HG02884 (cell line): ENCODE data around the gene CRADD.
"Not testable (repeated sequence)": the region's sequence is repeated elsewhere in the genome, so short reads cannot be mapped to it uniquely, and the experiment has no call there.

Experiments used
- ATAC-seq: cut with Tn5 transposase; IDR thresholded peaks from one replicate; pipeline ENCODE4 v1.9.1; 2021; ENCODE audit warnings: mild to moderate bottlenecking, moderate library complexity; ENCODE audit not compliant: unreplicated experiment

Gene CRADD

DNA sequence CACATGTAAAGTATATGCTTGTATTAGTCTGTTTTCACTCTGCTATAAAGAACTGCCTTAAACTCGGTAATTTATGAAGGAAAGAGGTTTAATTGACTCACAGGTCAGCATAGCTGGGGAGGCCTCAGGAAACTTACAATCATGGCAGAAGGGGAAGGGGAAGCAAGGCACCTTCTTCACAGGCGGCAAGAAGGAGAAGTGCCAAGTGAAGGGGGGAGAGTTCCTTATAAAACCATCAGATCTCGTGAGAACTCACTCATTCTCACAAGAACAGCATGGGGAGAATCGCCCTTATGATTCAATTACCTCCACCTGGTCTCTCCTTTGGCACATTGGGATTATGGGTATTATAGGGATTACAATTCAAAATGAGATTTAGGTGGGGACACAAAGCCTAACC, 241.7 kb downstream of the CRADD start:
- no peak for ATAC-seq

DNA sequence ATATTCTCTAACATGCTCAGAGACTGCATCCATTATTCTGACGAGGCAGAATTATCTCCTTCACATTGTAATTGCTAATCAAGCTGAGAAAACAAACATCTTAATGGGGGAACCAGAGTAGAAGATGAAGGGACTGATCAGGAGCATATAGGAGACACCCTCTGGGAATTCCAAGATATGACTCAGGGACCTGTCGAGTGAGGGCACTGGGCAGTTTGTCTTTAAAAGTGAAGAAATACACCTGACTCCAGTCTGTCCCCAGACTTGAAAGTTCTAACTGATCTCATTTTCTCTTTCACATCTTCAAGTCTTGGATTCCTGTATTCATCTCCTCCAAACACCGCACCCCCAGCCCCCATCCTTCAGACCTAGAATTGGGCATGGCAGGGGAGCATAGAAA, 244.3 kb downstream of the CRADD start:
- ATAC-seq, result no peak

DNA sequence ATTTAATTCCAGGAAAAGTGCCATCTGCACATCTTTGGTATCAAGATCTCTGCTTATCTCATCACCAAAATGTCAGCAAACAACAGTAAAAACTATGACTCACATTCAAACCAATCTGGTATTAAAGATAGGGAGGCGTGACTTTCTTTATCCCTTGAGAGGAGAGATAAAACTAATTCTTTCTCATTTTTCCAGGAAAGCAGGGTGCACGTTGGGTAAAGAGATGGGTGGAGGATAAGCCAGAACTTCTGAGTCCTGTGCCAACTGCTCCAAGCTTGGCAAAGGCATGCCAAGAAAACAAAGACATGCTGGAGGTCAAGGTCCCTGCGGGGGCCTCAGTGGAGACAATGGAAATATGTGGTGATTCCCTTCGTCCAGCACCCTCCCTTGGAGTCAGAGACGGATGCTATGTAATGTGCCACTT, 245.4 kb downstream of the CRADD start:
- ATAC-seq, result no peak

DNA sequence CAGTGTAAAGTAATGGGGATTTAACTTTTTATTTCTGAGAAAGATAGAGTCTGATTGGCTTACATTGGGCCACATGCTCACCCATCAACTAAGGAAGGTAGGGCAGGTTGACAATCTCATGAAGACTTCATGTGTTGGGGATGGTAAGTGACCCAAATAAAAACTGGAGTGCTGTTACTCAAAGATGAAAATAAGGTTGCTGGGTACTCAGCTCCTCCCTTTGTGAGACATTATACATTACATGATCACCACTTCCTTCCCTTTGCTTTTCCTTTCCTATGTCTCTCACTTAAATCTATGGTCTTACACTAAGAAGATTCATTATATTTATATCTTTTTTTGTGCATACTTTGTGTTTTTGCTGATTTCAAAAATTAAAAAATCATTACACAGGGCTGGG, 247.2 kb downstream of the CRADD start:
- no peak for ATAC-seq

DNA sequence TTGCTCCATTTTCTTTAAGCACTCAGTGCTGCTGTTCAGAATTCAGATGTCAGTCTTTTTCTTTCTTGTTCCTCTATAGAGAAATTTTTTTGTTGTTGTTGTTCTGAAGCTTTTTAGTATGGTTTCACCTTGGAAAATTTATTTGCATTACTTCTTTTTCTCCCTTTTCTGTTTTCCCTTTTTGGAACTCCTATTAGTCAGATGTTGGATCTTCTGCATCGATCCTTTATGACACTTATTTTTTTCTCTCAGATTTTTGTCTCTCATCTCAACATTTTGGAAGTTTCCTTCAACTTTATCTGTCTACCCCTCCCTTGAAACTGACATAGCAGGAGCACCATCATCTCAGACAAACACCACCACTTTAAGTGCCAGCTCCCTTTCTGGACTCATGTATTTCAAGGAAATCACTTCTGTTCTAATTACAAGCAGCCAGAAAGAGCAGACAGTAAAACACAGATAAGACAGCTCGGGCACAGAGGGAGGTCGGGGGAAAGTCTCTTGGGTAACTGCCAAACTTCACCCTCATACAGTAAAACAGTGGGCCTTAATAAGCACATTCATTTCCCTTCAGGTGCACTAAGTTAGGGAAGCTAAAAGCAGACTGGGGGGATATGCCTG, 248.5 kb downstream of the CRADD start:
- no peak for ATAC-seq

DNA sequence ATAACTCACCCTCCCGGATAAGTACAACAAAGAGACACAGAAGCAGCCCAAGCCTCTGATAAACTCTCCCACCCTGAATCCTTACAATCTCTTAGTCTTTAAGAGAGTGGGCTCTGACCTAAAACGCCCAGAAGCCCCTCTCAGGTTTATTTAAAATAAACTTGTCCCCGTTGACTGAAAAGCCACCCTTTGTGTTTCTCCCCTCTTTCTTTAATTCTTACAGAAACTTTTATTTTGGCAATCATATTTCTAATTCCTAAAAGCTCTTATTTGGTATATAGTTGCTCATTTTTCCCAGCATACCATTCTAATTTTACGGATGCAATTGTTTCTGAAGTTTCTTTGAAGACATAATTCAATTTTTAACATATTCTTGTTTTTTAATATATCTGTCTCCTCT, 249.1 kb downstream of the CRADD start:
- no peak for ATAC-seq

DNA sequence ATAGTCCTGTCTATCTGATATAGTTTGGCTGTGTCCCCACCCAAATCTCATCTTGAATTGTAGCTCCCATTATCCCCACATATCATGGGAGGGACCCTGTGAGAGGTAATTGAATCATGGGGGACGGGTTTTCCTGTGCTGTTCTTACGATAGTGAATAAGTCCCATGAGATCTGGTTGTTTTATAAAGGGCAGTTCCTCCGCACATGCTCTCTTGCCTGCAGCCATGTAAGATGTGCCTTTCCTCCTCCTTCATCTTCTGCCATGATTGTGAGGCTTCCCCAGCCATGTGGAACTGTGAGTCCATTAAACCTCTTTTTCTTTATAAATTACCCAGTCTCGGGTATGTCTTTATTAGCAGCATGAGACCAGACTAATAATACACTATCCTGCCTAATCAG, 251.9 kb downstream of the CRADD start:
- not testable (repeated sequence) for ATAC-seq

DNA sequence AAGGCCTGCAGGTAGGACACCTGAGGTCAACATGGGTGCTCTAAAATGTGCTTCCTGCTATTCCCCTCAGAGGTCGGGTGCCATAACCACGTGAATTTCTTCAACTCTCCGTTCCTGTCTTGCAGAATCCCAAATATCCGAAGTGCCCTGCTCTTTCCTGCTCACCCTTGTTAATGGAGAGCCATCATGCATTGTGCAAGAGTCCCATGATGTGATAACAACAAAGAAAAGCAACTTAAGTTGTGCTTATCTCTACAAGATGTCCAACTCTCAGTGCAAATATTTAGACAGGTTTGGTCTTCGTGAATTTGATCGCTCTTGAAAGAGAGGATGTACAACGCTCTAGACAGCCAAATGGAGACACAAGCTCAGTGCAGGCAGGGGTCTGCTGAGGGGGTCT, 260.6 kb downstream of the CRADD start:
- ATAC-seq, result no peak

DNA sequence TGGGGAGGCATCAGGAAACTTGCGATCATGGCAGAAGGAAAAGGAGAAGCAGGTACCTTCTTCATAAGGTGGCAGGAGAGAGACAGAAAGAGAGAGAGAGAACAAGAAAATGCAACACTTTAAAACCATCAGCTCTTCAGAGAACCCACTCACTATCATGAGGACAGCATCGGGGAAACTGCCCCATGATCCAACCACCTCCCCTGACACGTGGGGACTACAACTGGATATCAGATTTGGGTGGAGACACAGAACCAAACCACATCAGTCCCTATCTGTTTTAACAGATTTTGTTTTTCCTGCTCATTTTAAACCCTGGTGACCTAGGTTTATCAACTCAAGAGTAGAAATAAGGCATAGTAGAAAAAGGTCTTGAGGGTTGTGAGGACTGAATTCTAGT, 261.1 kb downstream of the CRADD start:
- no peak for ATAC-seq

DNA sequence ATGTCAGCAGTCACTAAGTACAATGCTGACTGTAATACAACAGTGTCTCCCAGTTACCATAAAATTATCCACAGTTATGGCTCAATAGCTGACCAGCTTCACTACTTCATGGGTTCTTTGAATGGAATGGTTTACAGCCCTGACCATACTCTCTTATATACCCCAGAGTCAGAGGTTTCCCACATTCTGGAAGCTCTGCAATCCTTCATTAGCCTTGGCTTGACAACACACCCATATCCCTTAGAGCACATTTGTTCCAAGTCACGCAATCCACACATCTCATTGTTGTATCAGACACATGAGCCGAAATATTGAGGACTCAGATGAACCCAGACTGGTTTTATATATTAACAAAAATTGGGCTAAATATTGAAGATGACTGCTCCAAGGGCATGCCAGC, 261.8 kb downstream of the CRADD start:
- ATAC-seq, result no peak

DNA sequence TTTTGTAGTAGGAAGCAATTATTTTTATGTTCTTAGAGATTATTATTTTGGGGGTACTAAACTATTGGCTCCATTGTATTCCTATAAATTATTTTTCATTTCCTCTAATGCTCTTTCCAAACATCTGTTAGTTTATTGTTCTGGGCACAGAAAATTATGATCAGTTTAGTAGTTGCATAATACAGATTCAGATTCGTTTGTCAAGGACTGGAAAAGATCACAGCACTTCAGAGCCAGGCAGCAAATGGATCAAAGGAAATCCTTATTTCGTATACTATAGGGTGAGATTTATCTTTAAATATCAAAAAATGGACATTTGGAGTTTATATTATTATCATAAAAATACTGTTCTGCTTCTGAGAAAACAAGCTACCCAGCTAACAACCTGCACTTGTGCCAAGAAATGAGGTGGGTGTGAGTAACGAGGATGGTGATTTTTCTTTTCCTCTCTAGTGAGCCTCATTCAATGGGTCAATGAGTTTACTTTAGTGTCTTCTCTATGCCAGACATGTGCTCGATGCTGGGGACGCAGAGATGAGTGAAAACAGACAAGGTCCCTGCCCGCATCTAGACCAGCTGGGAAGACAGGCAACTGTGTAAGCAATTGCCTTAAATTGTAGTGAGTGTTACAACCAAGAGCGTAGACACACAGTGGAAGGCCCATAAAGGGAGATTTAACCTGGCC, 262.6 kb downstream of the CRADD start:
- no peak for ATAC-seq

DNA sequence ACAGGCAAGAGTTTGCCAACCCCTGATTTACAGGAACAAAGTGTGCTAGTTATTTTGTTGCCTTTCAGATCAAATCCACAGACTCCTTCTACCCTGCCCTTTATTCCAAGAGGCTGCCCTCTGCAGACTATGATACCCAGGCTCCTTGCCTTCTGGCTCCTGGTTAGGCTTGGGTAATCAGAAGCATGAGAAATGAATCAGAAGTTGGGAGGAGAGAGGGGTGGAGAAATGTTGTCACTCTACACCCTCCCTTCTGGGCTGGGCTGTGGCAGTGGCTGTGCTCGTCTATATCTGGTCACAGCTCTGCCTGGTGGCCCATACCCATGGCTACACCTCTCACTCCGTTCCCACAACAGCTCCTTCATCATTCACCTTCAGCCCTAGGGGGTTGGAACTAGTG, 266.6 kb downstream of the CRADD start:
- no peak for ATAC-seq

DNA sequence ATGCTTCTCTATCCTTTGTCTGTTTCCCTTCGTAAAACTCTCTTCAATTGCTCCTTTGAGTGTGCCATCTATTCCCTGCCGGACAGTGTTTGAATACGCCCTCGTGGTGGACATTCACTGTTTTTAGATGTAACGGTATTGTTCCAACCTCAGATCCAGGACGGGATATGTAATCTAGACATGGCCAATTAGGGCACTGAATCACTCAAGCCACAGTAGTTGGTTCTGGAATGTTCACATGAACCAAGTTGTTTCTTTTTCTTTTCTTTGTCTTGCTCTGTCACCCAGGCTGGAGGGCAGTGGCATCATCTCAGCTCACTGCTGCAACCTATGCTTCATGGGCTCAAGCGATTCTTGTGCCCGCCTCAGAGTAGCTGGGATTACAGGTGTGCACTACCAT, 267.0 kb downstream of the CRADD start:
- no peak for ATAC-seq
